ENCODE results near the gene PTPRN2.

- no peak for TF ChIP-seq CTCF (IDR thresholded peaks at IDR 0.05)
- no peak for TF ChIP-seq ZFX (IDR thresholded peaks at IDR 0.05; ENCODE audit: borderline replicate concordance)
These were observed 303.5 kb downstream of the PTPRN2 start for GRCh38 chr7:158284121-158284520.
